GM10266 (cell line): Measurements from ENCODE around the gene C10orf90.

Experiments
- DNase-seq: peaks from one replicate; pipeline ENCODE4 v3.0.0; 2012; ENCODE audit errors: extremely low spot score
- CTCF ChIP-seq: IDR thresholded peaks from 2 replicates; pipeline ENCODE4 v1.5.1; 2012; ENCODE audit warnings: mild to moderate bottlenecking, low read depth; ENCODE audit not compliant: control insufficient read depth, insufficient read depth; ENCODE audit errors: missing control alignments

C10orf90 gene

GRCh38 chr10:126459032-126459831 is 211.3 kb downstream of the C10orf90 start:
- no peak for TF ChIP-seq CTCF
- DNase-seq, result no peak

GRCh38 chr10:126458466-126458865 is 212.0 kb downstream of the C10orf90 start:
- no peak for TF ChIP-seq CTCF
- DNase-seq, result no peak

GRCh38 chr10:126456632-126457031 is 213.9 kb downstream of the C10orf90 start:
- no peak for DNase-seq
- TF ChIP-seq CTCF, result no peak

GRCh38 chr10:126455766-126456405 is 214.6 kb downstream of the C10orf90 start:
- TF ChIP-seq CTCF, result no peak
- no peak for DNase-seq

GRCh38 chr10:126455036-126455765 is 215.3 kb downstream of the C10orf90 start:
- TF ChIP-seq CTCF, result no peak
- no peak for DNase-seq

- TF ChIP-seq CTCF, result no peak
Observed at GRCh38 chr10:126454045-126454751, 216.3 kb downstream of the C10orf90 start.

More at GRCh38 chr10:126454045-126454751, 216.3 kb downstream of the C10orf90 start:
- DNase-seq, result no peak
